ENCODE measurements around the gene GNG8. TPM values are rescaled to one million over a fixed set of nuclear protein-coding genes. Genes with fewer than 3 reads are reported as not detected.

Gene GNG8
- total RNA-seq, 1 experiment from 2014 or later: not detected

- no peak for TF ChIP-seq CTCF (conservative IDR thresholded peaks at IDR 0.05)
- H2AK5ac ChIP-seq (ENCODE audit: insufficient read length, low read length): no peak overlapping the region
- H3K9me3 Mint-ChIP-seq: no peaks in the 10 kb centered on the region
- H3K4me2 ChIP-seq (ENCODE audit: insufficient read depth, insufficient read length, low read length): no peak overlapping the region
- no peak overlapping the region for H3K56ac ChIP-seq (ENCODE audit: insufficient read length, low read depth, low read length)
- no peaks in the 10 kb centered on the region for H3K4me1 ChIP-seq (ENCODE audit: insufficient read depth, low read length)
- H3K9ac ChIP-seq (ENCODE audit: extremely low read depth, insufficient read length, low read length): no peak overlapping the region
- H2AFZ ChIP-seq (ENCODE audit: low read length): no peak overlapping the region
- no peak overlapping the region for H3K14ac ChIP-seq (ENCODE audit: insufficient read depth, low read length)
- no peak overlapping the region for H4K5ac ChIP-seq (ENCODE audit: insufficient read length, low read depth, low read length)
- no peak overlapping the region for H3K27ac ChIP-seq (ENCODE audit: insufficient read length, low read depth, low read length)
- WGBS (ENCODE audit: extremely low coverage, insufficient read length, low lambda C conversion rate): no CpG with 5 or more reads among the region's 5 CpGs
- H3K4me1 Mint-ChIP-seq: peaks cover 5 to 7% of the 10 kb centered on the region in 2 experiments; a peak in 2 of 4 replicates
- H3K27me3 ChIP-seq (ENCODE audit: insufficient read depth, low read length): no peaks in the 10 kb centered on the region
- no peaks in the 10 kb centered on the region for H3K79me2 ChIP-seq (ENCODE audit: insufficient read depth, low read length)
- H3T11ph ChIP-seq (ENCODE audit: low read length): no peak overlapping the region
- H3K23me2 ChIP-seq (ENCODE audit: insufficient read length, low read depth, low read length, poor library complexity, severe bottlenecking): no peaks in the 10 kb centered on the region
- DNase-seq: no peak
- H4K20me1 ChIP-seq (ENCODE audit: control insufficient read depth, insufficient read depth, insufficient read length): no peaks in the 10 kb centered on the region
- H3K4ac ChIP-seq (ENCODE audit: low read depth, low read length): no peak overlapping the region
- H3K18ac ChIP-seq (ENCODE audit: insufficient read length, low read depth, low read length): no peak overlapping the region
- no peak overlapping the region for H4K91ac ChIP-seq (ENCODE audit: insufficient read length, low read depth, low read length)
- H3K23ac ChIP-seq (ENCODE audit: insufficient read length, low read depth, low read length): no peak overlapping the region
- no peaks in the 10 kb centered on the region for H3K27me3 Mint-ChIP-seq (ENCODE audit: low read depth)
- no peak overlapping the region for H2BK12ac ChIP-seq (ENCODE audit: insufficient read length, low read depth, low read length)
- peak overlapping the region in 1 of 3 experiments; percentile 87; a peak in 2 of 7 replicates for H3K27ac Mint-ChIP-seq
- no peak overlapping the region for H2BK15ac ChIP-seq (ENCODE audit: low read depth, low read length)
- no peak overlapping the region for H2BK120ac ChIP-seq (ENCODE audit: low read depth, low read length, poor library complexity, severe bottlenecking)
- H3K79me1 ChIP-seq (ENCODE audit: insufficient read depth, low read depth, low read length, poor library complexity, severe bottlenecking): no peaks in the 10 kb centered on the region
- no peak overlapping the region for H4K8ac ChIP-seq (replicated peaks; ENCODE audit: insufficient read length, low read depth, low read length)
- H2BK5ac ChIP-seq (ENCODE audit: insufficient read length, low read length): no peak overlapping the region
- H3K4me3 Mint-ChIP-seq: no peak overlapping the region
- H2BK20ac ChIP-seq (ENCODE audit: low read depth, low read length, poor library complexity, severe bottlenecking): no peak overlapping the region
- peaks cover 28 to 50% (median 49%) of the 10 kb centered on the region in 3 experiments; a peak in 6 of 7 replicates for H3K36me3 Mint-ChIP-seq (ENCODE audit: insufficient read depth in 1 of 3, low read depth in 3 of 3)
- no peaks in the 10 kb centered on the region for H3K9me3 ChIP-seq (ENCODE audit: control insufficient read depth, low read depth, low read length)
These were observed 25.6 kb downstream of the GNG8 start for GRCh38 chr19:46610413-46610775.
